GM21390 (cell line): ENCODE results near the gene APOBEC3C.
"Not testable (repeated sequence)": the region's sequence is repeated elsewhere in the genome, so short reads cannot be mapped to it uniquely, and the experiment has no call there.

Experiments used
- ATAC-seq: cut with Tn5 transposase; IDR thresholded peaks from one replicate; pipeline ENCODE4 v1.9.1; 2021; ENCODE audit not compliant: unreplicated experiment

Gene APOBEC3C

DNA sequence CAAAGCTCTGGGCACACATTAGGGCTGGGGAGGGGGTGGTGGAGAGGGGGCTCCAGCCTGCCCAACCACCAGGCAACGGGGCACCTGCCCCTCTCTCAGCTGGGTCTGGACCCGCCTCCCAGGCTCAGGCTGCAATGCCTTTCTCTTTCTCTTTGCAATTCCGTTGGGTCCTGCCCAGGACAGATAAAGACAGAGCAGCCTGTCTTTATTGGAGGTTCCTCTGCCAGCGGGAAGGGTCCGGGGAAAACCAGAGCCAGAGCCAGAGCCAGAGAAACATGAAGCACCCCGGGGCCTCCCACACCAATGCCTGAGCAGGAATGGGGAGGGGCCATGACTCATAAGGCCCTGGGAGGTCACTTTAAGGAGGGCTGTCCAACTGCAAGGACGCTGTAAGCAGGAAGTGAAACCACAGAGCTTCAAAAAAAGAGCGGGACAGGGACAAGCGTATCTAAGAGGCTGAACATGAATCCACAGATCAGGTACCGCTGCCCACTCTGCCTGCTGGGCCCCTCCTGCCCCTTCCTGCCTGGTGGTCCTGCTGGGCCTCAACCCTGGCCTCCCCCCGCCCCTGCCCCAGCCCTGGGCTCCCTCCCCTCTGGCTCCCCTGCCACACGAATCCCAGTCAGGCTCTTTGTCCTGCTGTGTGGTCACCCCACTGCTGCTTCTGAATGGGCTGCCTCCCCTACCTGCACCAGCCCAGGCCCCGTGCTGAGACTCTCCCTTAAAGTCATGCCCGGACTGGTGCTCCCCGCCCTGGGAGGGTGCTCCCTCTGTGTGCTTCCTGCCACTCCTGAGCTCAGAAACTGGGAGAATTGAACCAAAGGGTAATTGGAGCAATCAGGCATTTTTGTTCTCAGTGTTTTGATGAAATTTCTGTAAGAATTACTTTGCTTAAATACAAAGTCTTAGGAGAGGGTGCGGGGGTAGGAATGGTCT is 31.8 kb upstream of the APOBEC3C start, which contains the start of gene APOBEC3B:
APOBEC3B (plus strand) TSS at position 356 of the 936 bp plus-strand sequence; CDS start at position 463, 107 bp downstream.
- peak; percentile 55 for ATAC-seq

DNA sequence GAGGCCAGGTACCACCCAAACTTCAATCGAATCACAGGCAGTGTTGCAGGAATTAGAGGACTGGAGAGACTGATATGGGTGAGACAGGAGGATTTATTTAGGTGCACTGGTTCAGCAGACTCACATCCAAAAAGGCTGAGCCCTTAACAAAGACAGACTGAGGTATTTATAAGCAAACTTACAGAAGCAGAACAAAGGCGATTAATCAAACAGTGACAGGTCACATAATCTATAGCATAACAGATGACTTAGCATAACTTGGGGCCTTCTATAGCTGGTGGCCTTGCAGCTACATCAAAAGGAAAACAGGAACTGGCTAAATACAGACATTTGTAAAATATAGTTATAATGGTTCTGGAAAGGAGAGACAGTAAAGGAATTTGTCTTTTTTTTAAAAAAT is 29.8 kb upstream of the APOBEC3C start:
- ATAC-seq = no peak

DNA sequence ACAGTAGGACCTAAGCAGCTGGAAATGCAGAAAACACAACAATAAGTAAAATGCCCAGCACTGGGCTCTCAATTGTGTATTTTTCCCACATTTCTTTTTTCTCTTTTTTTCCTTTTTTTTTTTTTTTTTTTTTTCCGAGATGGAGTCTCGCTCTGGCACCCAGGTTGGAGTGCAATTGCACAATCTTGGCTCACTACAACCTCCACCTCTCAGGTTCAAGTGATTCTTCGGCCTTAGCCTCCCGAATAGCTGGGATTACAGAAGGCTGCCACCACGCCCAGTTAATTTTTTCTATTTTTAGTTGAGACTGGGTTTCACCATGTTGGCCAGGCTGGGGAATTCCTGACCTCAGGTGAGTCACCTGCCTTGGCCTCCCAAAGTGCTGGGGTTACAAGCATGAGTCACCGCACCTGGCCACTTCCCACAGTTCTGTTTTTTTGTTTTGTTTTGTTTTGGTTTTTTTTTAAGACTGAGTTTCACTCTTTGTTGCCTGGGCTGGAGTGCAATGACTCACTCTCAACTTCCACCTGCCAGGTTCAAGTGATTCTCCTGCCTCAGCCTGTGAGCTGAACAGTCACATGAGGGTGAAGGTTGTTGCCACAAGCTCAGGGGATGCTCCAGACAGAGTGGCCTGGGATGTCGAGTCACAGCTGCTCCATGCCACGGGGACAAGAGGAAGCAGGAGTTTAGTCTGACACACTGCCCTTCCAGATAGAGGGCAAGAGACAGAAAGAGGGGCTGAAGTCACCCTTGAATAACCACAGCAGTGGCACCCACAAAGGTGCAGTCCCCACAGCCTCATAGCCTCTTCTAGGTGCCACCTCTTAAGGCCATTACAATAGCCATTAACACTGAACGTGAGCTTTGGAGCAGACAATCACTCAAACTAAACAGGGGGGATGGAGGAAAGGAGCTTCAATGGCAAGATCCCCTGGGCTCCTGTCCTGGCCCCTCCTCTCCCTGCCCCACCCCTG is 29.0 kb upstream of the APOBEC3C start:
- peak; percentile 51 for ATAC-seq

DNA sequence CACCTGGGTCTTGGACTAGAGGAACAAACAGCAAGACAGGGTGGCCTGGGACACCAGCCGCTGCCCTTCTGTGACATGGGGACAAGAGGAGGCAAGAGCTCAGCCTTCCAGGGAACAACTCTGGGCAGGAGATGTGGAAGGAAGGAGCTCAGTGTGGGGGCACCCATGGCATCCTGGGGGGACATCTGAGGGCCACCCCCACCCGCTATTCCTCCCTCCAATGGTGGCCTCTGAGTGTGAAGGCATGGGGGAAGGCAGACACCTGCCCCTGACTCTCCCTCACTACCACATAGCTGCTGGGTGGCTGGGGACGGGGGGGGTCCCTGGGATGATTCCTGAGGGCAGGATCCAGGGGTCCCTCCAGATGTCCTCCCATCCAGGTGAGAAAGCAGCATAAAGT is 27.4 kb upstream of the APOBEC3C start:
- no peak for ATAC-seq

DNA sequence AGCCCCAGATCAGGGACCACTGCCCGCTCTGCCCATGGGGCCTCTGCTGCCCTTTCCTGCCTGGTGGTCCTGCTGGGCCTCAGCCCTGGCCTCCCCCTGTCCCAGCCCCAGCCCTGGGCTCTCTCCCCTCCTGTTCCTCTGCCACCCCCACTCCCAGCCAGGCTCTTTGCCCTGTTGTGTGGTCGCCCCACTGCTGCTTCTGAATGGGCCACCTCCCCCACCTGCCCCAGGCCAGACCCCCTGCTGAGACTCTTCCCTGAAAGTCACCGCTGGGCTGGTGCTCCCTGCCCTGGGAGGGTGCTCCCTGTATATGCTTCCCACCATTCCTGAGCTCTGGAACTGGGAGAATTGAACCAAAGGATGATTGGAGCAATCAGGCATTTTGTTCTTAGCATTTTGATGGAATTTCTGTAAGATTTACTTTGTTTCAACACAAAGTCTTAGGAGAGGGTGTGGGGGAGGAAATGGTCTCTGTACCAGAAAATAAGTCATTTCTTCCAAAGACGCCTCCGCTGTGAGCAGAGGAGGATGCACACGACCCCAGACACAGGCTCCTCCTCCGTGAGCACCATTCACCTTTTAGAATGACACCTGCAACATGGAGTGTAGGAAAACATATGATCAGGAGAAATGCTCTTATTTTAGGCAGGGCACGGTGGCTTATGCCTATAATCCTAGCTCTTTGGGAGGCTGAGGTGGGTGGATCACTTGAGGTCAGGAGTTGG is 26.7 kb upstream of the APOBEC3C start:
- no peak for ATAC-seq

DNA sequence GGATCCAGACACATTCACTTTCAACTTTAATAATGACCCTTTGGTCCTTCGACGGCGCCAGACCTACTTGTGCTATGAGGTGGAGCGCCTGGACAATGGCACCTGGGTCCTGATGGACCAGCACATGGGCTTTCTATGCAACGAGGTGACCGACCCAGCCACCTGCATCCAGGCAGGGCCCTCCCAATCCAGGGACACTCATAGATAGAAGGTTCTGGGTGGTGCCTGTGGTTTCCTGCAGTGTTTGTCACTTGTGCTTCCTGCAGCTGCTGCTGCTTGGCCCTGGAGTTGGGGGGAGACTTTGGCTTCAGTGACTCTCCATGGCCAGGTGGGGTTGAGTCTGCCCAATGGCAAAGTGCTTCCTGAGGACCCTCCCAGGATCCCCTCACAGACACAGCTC is 24.6 kb upstream of the APOBEC3C start:
- ATAC-seq = no peak

DNA sequence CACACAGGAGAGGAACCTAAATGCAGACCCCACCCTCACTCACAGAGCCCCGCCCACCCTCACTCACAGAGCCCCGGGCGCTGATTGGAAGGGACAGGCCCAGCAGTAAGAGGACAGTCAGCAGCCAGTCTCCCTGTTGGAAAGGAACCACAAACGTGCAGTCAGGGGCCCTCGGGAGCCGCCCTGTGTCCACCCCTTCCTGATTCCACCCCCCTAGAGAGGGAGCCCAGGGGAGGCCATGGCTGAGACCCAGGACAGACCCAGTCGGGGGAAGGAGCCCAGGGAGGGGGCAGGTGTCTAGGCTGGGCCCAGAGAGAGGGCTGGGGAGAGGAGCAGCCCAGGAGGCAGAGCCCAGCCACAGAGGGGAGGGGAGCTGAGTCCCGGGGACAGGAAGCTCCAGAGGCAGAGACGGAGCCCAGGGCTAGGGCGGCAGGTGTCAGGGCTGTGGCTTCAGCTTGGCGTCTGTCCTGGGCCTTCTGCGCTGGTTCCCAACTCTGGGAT is 21.1 kb upstream of the APOBEC3C start:
- ATAC-seq = not testable (repeated sequence)

DNA sequence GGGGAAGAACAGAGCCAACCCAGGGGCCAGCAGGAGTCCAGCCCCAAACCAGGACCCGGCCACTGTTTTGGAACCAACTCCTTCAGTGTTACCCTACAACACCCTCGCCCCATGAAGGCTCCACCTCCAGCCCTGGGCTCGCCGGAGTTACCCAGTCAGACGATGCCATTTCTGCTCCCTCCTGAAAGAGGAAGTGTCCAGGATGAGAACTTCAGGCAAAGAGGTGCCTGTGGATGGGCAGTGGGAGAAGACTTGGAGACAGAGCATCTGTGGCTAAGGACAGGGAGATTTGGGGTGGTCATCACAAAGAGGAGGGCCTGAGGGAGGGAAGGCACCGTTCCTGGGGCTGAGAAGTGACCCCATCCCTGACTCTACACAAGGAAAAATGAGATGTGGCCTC is 18.0 kb upstream of the APOBEC3C start:
- ATAC-seq = no peak

DNA sequence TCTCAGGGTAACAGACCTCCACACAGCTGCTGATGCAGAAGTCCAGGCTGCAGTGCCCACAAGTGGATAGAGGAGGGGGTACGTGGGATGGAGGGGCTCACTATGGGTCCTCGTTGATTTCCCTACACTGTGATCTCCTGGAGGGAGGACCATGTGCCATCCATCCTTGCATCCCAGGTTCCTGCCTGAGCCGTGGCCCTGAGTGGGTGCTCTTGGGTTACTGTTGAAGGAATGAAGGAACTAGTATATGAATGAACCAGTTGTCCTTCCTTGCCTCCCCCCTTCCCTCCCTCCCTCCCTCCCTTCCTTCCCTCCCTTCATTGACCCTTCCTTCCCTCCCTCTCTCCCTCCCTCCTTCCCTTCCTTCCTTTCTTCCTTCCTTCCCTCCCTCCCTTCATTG is 16.5 kb upstream of the APOBEC3C start:
- ATAC-seq = no peak

DNA sequence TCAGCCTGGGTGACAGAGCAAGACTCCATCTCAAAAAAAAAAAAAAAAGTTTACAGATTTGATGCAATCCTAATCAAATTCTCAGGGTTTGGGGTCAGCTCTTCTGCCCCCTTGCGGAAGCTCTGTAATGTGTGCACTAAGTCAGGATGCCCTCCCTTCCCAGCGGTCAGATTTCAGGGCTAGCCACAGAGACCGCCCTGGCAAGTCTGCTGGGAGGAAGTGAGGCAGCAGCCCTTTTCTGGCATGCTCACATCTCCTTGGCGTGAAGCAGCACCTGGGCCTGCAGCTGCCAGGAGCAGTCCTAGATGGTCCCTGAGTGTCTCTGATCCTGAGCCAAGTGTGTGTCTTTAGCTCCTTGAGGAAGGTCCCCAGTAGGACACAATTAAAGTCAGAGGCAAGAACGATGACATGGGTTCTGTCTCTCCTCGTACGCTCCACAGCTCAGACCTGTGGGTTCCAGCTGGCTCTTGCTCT is 10.9 kb upstream of the APOBEC3C start:
- ATAC-seq = peak; percentile 64

DNA sequence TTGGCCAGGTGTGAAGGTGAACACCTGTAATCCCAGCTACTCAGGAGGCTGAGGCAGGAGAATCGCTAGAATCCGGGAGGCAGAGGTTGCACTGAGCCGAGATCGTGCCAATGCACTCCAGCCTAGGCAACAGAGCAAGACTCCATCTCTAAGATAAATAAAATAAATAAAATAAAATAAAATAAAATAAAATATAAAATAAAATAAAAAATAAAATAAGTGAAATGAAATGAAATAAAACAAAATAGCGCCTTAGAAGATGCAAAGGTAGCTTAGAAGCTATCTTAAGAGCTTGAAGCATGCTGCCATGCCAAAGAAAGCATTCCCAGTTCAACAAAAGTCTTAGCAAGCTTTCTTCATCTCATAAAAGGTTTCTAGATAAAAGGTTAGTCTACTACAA is 6.9 kb upstream of the APOBEC3C start:
- no peak for ATAC-seq

DNA sequence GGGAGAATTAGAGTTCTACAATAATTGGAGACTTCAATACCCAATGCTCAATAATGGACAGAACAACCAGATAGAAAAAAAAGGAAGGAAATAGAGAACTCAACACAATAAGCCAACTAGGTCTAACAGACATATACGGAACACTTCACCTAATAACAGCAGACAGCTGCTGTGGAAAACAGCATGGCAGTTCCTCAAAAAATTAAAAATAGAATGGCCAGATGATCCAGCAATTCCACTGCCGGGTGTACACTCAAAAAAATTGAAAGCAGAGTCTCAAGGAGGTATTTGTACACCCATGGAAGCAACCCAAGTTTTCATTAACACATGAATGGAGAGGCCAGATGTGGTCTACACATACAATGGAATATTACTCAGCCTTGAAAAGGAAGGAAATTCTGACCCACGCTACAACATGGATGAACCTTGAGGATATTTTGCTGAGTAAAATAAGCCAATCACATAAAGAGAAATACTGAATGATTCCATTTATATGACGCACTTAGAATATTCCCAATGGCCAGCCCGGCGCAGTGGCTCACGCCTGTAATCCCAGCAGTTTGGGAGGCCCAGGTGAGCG is 5.7 kb upstream of the APOBEC3C start:
- not testable (repeated sequence) for ATAC-seq

DNA sequence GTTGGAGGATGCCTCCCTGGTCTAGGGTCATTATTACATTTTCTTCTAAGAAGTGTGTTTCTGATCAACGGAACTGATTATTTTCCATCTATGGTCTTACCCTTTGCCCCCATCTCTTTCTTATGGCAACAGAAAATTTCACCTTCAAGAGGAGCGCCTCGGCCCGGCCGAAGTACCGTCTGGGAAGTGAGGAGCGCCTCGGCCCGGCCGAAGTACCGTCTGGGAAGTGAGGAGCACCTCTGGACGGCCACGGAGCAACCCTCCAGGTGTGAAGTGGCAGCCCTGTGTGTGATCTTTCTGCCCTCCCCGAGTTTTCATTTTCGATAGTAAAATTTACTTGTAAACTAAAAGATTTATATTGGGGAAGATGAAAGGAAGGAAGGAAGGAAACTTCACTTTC is 3.1 kb upstream of the APOBEC3C start:
- ATAC-seq = no peak

DNA sequence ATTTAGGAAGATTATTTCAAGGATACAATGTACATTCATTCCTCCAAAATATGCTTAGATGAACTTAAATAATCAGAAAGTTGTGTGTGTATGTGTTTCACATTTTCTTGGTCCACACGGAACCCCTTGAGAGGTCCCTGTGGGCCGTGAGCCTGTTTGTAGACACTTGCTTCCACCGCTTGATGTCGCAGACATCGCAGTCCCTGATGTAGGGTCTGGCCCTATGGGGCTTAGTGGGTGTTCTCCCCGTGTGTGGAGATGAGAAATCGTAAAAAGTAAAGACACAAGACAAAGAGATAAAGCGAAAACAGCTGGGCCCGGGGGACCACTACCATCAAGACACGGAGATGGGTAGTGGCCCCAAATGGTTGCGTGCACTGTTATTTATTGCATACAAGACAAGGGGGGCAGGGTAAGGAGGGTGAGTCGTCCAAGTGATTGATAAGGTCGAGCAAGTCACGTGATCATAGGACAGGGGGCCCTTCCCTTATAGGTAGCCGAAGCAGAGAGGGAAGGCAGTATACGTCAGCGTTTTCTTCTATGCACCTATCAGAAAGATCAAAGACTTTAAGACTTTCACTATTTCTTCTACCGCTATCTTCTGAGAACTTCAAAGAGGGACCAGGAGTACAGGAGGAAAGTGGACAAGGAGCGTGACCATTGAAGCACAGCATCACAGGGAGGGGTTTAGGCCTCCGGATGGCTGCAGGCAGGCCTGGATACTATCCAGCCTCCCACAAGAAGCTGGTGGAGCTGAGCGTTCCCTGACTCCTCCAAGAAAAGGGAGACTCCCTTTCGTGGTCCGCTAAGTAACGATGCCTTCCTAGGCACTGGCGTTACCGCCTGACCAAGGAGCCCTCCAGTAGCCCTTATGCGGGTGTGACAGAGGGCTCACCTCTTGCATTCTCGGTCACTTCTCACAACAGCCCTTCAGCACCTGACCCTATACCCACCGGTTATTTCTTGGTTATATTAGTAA is 1.2 kb upstream of the APOBEC3C start:
- no peak for ATAC-seq

DNA sequence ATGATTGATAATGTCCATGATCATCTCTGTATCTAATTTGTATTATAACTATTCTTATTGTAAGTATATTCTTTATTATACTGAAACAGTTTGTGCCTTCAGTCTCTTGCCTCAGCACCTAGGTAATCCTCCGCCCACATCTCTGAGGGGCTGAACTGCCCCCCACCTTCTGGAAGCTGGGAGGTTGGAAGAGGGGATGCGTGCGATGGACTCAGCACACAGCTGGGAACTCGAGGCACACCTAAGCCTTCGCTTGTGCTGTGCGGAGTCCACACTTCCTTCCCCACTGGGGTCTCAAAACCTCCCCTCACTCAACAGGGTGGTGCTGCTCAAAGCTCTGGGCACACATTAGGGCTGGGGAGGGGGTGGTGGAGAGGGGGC is 506 bp upstream of the APOBEC3C start:
- ATAC-seq = peak; percentile 27

DNA sequence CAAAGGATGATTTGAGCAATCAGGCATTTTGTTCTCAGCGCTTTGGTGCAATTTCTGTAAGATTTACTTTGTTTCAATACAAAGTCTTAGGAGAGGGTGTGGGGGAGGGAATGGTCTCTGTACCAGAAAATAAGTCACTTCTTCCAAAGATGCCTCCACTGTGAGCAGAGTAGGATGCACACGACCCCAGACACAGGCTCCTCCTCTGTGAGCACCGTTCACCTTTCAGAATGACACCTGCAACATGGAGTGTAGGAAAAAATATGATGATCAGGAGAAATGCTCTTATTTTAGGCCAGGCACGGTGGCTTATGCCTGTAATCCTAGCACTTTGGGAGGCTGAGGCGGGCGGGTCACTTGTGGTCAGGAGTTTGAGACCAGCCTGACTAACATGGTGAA is 665 bp downstream of the APOBEC3C start:
- not testable (repeated sequence) for ATAC-seq

DNA sequence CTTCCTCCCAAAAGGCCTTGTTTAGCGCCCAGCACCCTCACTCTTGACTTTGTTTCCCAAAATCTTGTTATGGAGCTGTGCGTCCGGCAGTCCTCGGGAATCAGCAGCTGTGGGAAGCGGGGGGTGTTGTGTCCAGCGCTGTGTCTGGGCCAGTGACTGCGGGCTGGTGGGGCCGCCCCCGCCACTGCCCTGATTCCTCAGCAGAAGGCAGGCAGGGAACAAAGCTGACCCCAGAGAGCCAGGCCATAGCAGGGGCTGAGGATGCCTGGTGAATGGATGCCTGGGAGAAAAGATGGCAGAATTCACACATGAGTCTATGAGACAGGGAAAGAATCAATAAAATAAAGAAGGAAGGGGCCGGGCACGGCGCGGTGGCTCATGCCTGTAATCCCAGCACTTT is 2.5 kb downstream of the APOBEC3C start:
- ATAC-seq = no peak

DNA sequence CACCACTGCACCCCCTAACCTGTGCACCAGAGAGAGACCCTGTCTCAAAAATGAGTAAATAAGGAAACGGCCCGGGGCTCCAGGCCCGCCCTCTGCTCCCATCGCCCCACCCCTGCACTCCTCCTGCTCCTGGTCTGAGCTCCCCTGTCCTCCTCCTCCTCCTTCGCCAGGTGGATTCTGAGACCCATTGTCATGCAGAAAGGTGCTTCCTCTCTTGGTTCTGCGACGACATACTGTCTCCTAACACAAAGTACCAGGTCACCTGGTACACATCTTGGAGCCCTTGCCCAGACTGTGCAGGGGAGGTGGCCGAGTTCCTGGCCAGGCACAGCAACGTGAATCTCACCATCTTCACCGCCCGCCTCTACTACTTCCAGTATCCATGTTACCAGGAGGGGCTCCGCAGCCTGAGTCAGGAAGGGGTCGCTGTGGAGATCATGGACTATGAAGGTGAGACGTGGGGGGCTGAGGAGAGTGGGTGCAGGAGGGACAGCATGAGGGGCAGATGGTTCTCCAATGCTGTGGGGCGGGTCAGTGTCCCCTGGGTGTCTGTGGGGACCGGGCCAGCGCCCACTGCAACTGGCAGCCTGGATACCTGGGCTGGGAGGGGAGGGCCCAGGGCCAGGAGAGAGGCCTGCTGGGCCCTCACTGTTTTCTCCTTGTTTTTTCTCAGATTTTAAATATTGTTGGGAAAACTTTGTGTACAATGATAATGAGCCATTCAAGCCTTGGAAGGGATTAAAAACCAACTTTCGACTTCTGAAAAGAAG is 3.7 kb downstream of the APOBEC3C start:
- ATAC-seq = no peak
